ENCODE data around the gene RPS19BP1.

Gene RPS19BP1

GRCh38 chr22:39486951-39487825, 45.4 kb downstream of the RPS19BP1 start:
- Mint-ChIP-seq H3K4me1 (peaks cover 6% of the 10 kb centered on the region), H3K36me3 (ENCODE audit: insufficient read depth) (no peaks in the 10 kb centered on the region), H3K27ac (ENCODE audit: low read depth) (no peak overlapping the region), H3K27me3 (no peaks in the 10 kb centered on the region), H3K9me3 (no peaks in the 10 kb centered on the region), H3K4me3 (no peak overlapping the region)
- DNase-seq (ENCODE audit: low spot score in 2 of 2) = no peak
- no peak for ATAC-seq (replicated peaks; ENCODE audit: extremely low read depth, poor library complexity, severe bottlenecking)

DNA sequence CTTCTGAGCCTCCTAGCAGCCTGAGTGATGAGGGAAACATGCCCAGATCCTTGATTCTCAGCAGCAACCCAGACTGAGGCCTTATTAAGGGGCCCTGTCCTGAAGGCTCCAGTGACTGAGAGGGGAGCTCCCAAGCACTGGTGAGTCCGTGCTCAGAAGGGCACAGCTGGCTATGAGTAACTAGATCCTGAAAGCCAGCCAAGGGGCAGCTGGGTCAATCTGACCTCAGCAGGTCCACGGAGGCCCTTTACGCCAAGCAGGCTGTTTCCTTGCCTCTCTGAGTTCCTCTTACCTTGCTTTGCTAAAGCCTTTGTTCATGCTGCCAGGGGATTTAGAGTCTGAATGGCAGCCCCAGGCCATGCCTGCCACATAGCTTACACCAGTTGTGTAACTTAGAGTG, 49.8 kb downstream of the RPS19BP1 start:
- peaks cover 6% of the 10 kb centered on the region for H3K4me1 Mint-ChIP-seq
- no peaks in the 10 kb centered on the region for H3K36me3 Mint-ChIP-seq (ENCODE audit: insufficient read depth)
- ATAC-seq (replicated peaks; ENCODE audit: extremely low read depth, poor library complexity, severe bottlenecking) = no peak
- no peaks in the 10 kb centered on the region for H3K27me3 Mint-ChIP-seq
- H3K27ac Mint-ChIP-seq (ENCODE audit: low read depth) = no peak overlapping the region
- no peak overlapping the region for H3K4me3 Mint-ChIP-seq
- no peaks in the 10 kb centered on the region for H3K9me3 Mint-ChIP-seq
- DNase-seq (ENCODE audit: low spot score in 2 of 2) = no peak

DNA sequence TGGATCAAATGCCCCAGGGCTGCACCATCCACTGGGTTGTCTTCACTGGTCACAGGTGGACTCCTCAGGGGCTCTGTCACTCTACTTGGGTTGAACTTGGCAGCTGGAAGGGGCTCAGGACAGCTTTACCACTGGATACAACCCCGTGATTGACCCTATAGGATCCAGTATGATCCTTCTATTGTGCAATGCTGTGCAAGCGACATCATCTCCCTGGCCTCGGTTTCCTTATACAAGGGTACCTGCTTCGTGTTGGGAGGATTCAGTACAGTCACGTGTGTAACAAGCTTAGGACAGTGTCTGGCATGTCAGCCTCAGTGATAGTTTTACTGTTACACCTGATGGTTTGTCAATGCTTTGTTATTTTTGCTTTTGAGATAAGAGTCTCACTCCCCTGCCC, 51.0 kb downstream of the RPS19BP1 start:
- ATAC-seq (replicated peaks; ENCODE audit: extremely low read depth, poor library complexity, severe bottlenecking) (no peak), DNase-seq (ENCODE audit: low spot score in 2 of 2) (no peak)
- H3K4me1 Mint-ChIP-seq = peaks cover 6% of the 10 kb centered on the region
- H3K36me3 Mint-ChIP-seq (ENCODE audit: insufficient read depth) = no peaks in the 10 kb centered on the region
- no peak overlapping the region for H3K4me3 Mint-ChIP-seq
- H3K27ac Mint-ChIP-seq (ENCODE audit: low read depth) = no peak overlapping the region
- no peaks in the 10 kb centered on the region for H3K27me3 Mint-ChIP-seq
- no peaks in the 10 kb centered on the region for H3K9me3 Mint-ChIP-seq

DNA sequence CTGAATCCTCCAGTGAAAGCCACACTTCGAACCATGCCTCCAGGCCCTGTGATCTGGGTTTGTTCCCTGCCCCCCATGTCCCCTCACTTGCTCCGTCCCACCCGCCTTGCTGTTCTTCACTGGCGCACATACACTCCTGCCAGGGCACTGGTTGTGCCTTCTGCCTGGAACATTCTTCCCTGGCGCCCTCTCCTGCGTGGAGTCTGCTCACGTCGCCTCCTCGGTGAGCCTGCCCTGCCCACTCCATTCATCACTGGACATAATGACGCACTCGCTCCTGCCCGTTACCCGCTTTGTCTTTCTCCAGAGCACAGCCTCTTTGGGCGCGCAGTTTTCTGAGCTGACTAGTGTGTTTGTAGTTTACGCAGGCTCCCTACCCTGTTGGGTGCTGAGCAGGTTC, 51.5 kb downstream of the RPS19BP1 start:
- Mint-ChIP-seq H3K27ac (ENCODE audit: low read depth) (no peak overlapping the region), H3K27me3 (no peaks in the 10 kb centered on the region), H3K36me3 (ENCODE audit: insufficient read depth) (no peaks in the 10 kb centered on the region), H3K9me3 (no peaks in the 10 kb centered on the region), H3K4me3 (no peak overlapping the region), H3K4me1 (peaks cover 6% of the 10 kb centered on the region)
- ATAC-seq (replicated peaks; ENCODE audit: extremely low read depth, poor library complexity, severe bottlenecking) (no peak), DNase-seq (ENCODE audit: low spot score in 2 of 2) (no peak)

DNA sequence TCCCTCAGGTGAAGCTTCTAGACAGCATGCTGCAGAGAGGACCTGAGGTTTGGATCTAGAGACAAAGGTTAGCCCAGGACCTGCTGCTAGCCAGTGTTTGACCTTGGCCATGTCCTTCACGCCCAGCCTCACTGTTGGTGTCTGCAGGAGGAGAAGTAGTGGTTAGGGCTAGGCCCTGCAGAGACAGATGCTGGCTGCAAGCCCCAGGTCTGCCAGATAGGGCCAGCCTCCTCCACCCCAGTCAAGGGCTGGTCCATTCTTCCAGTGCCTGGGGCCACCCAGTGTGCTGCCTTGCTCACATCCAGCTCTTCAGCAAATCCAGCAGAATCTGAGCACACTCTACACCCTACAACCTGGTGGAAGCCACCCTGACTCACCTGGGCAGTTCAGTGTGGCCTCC, 52.0 kb downstream of the RPS19BP1 start:
- no peak overlapping the region for H3K4me3 Mint-ChIP-seq
- DNase-seq (ENCODE audit: low spot score in 2 of 2) = no peak
- no peaks in the 10 kb centered on the region for H3K36me3 Mint-ChIP-seq (ENCODE audit: insufficient read depth)
- no peaks in the 10 kb centered on the region for H3K9me3 Mint-ChIP-seq
- no peaks in the 10 kb centered on the region for H3K27me3 Mint-ChIP-seq
- peaks cover 6% of the 10 kb centered on the region for H3K4me1 Mint-ChIP-seq
- no peak overlapping the region for H3K27ac Mint-ChIP-seq (ENCODE audit: low read depth)
- ATAC-seq (replicated peaks; ENCODE audit: extremely low read depth, poor library complexity, severe bottlenecking) = no peak

DNA sequence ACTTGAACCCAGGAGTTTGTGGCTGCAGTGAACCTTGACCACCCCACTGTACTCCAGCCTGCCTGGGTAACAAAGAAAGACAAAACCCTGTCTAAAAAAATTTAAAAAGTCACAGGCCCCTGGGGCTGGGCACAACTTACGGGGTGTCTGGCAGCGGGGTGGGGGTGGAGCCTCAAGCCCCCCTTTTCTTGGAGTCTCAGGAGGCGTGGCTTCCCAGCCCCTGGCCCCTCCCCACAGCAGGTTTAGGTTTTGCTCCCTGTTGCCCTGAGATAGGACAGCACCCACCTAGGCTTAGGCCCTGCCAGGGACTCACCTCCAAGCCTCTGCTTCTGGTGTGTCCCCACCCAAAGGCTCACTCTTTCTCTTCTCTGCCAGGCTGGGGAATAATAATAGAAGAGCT, 53.3 kb downstream of the RPS19BP1 start:
- Mint-ChIP-seq H3K27ac (ENCODE audit: low read depth) (no peak overlapping the region), H3K36me3 (ENCODE audit: insufficient read depth) (no peaks in the 10 kb centered on the region), H3K27me3 (no peaks in the 10 kb centered on the region), H3K4me1 (peaks cover 6% of the 10 kb centered on the region), H3K9me3 (no peaks in the 10 kb centered on the region), H3K4me3 (no peak overlapping the region)
- DNase-seq (ENCODE audit: low spot score in 2 of 2) = no peak
- ATAC-seq (replicated peaks; ENCODE audit: extremely low read depth, poor library complexity, severe bottlenecking) = no peak

Data from central memory CD8-positive, alpha-beta T cell (primary cell).